ENCODE results near the gene SHANK1.

GRCh38 chr19:50646074-50646807 is 73.4 kb downstream of the SHANK1 start:
- TF ChIP-seq EZH2phosphoT487 (IDR thresholded peaks at IDR 0.05; ENCODE audit: borderline replicate concordance) (no peak), CTCF (conservative IDR thresholded peaks at IDR 0.05; ENCODE audit: low read length) (no peak)
